ENCODE data around the gene SLC23A2.
"Not testable (repeated sequence)": the region's sequence is repeated elsewhere in the genome, so short reads cannot be mapped to it uniquely, and the experiment has no call there.

SLC23A2 gene

DNA sequence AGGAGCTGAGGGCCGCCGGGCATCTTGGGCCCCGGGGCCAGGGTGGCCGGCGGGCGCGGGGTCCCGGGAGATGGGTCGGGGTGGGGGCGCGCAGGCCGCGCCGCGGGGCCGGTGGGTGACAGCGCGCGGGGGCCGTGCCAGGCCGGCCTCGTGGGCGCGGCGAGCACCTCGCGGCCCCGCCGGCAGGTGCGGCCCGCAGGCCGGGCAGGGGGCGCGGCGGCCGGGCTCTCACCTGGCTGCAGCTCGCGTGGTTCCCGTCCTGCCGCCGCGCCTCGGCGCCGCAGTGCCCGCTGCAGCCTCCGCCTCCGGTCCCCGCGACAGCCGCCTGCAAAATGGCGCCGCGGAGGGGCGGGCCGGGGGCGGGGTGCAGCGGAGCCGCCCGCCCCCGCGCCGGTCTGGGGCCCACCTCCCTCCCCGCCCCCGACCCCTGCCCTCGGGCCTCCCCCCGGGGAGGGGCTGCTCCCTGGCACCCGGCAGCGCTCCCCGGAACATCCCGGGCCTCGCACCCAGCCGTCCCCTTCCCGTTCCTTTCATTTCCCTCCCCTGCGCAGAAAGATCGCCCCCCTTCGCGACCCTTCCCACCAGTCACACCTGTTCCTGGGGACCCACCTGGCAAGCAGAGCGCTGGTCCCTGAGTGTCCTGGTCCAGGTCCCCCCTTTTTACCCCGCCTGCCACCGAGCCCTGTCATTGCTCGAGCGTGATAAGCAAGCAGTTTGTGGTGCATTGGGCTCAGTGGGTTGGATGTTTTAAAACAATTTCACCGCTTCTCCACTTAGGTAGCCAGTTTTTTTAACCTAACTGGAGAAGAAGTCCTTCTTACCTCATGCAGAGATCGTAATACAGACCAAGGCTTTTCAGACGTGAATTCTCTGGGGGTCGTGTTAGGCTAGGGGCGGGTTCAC, at the start of gene SLC23A2:
Gene SLC23A2 (minus strand): TSS at position 337 of the 903 bp plus-strand sequence. CDS start 68,948 bp downstream, outside the sequence.
- DNase-seq (ENCODE audit: low read depth in 2 of 2) = peak; percentile 15 to 44

DNA sequence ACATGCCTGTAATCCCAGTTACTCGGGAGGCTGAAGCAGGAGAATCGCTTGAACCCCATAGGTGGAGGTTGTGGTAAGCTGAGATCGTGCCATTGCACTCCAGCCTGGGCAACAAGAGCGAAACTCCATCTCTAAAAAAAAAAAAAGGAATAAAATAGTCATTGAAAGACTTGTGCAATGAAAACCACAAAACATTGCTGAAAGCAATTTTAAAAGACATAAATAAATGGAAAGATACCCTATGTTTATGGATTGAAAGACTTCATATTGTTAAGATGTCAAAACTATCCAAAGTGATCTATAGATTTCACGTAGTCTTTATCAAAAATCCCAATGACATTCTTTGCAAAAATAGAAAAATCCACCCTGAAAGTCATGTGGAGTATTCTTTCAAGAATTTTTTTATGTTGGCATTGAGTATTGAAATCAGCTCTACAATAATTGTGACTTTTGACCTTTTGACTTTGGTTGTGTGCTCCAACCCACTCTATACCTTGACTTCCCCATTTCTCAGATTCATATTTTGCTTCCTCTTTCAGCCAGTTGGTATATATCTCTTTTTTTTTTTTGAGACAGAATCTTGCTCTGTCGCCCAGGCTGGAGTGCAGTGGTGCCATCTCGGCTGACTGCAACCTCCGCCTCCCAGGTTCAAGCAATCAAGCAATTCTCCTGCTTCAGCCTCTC, 45.5 kb upstream of the SLC23A2 start:
- no peak for DNase-seq (ENCODE audit: low read depth in 2 of 2)

DNA sequence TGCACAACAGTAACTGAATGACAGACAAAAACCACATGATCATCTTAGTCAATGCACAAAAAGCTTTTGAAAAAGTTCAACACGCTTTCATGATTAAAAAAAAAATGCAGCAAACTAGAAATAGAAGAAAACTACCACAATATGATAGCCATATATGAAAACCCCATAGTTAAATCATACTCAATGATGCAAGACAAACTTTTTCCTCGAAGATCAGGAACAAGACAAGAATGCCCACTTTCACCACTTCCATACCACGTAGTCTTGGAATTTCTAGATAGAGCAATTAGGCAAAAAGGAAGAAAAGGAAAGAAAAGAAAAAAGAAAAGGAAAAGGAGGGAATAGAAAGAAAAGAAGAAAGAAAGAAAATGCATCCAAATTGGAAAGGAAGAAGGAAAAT, 44.6 kb upstream of the SLC23A2 start:
- DNase-seq (ENCODE audit: low read depth in 2 of 2) = no peak

DNA sequence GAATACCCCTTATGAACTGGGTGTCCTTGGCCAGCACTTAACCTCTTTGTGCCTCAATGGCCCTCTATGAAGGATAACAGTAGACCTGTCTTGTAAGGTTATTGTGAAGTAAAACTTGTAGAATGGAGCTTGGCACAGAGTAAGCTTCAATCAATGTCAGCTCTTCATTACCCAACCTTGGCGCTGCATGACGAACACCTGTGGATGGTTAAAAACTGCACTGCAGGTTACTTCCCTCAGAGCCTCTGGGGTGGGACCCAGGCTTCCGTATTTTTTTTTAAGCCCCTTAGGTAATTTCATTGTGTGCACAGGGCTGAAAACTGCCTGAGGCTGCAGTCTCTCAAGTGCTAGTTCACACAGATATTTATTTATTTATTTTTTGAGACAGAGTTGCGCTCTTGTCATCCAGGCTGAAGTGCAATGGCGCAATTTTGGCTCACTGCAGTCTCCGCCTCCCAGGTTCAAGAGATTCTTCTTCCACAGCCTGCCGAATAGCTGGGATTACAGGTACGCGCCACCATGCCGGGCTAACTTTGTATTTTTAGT, 42.8 kb upstream of the SLC23A2 start:
- no peak for DNase-seq (ENCODE audit: low read depth in 2 of 2)

DNA sequence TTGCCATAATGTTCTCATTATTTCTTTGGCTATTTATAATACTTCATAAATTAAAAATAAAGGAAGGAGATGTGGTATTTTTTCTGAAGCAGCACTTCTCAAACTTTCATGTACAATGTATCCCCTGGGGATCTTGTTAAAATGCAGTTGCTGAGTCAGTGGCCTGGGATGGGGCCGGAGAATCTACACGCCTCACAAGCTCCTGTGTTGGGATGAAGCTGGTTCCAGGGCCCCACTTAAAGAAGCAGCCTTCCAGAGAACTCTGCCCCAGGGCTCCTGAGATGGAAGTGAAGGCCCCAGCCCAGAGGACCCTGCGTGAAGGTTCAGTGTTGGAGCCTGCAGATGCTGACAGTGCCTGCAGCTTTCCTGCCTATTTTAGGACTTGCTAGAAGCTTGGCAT, 40.1 kb upstream of the SLC23A2 start:
- no peak for DNase-seq (ENCODE audit: low read depth in 2 of 2)

DNA sequence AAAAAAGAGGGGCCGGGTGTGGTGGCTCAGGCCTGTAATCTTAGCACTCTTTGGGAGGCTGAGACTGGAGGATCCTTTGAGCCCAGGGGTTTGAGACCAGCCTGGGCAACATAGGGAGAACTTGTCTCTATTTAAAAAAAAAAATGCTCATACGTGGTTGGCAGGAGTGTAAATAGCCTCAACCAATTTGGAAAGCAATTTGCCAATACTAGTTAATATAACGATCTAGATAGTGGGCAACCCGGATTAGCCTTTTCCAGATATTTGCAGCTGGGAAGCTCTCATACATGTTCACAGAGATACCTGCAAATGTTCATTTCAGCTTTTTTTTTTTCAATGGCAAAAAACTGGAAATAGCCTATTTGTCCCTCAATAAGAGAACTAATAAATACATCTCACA, 39.0 kb upstream of the SLC23A2 start:
- no peak for DNase-seq (ENCODE audit: low read depth in 2 of 2)

DNA sequence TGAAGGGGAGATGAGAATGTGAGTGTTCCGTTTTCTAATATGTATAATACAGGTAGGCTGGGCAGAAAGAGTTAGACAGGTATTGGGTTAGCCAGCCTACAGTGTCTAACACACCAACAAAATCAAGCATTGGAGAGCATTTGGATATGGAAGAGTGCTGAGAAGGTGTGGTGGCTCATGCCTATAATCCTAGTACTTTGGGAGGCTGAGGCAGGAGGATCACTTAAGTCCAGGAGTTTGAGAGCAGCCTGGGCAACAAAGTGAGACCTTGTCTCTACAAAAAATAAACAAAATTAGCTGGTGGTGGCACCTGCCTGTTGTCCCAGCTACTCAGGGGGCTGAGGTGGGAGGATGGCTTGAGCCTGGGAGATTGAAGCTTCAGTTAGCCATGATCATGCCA, 38.6 kb upstream of the SLC23A2 start:
- DNase-seq (ENCODE audit: low read depth in 2 of 2) = no peak

DNA sequence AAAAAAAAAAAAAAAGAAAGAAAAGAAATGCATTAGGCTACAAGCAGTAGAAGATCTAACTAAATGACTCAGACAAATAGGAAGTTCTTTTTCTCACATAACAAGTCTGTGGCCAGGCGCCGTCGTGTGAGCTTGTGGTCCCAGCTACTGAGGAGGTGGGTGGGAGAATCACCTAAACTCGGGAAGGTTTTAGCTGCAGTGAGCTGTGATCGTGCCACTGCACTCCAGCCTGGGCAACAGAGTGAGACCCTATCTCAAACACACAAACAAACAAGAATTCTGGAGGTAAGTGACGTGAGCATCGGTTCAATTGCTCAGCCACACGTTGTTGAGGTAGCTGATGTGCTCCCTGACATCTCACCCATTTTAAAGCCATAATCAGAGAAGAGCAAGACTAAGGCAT, 37.9 kb upstream of the SLC23A2 start:
- DNase-seq (ENCODE audit: low read depth in 2 of 2) = peak; percentile 16 to 54

DNA sequence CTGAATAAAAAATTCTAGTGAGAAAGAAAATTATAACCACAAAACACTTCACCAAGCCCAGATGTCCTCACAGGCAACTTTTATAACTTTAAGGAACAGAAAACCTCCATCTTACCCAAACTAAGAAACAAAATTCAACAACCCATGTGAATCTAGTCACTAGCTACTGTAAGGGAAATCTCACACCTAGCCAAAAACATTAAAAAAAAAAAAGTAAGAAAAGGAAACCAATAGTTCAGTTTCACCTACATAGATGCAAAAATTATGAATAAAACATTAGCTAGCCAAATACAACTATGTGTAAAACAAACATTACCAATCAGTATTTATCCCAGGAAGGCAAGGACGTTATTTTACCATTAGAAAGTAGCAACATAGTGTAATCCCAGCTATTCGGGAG, 35.5 kb upstream of the SLC23A2 start:
- no peak for DNase-seq (ENCODE audit: low read depth in 2 of 2)

DNA sequence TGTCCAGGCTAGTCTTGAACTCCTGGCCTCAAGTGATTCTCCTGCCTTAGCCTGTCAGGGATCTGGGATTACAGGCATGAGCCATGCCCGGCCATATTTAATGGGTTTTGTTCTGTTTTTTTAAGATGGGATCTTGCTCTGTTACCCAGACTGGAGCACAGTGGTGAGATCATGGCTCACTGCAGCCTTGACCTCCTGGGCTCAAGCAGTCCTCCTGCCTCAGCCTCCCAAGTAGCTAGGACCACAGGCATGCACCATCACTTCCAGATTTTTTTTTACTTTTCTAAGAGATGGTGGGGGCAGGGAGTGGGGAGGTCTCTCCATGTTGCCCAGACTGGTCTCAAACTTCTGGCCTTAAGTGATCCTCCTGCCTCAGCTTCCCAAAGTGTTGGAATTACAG, 34.2 kb upstream of the SLC23A2 start:
- DNase-seq (ENCODE audit: low read depth in 2 of 2) = not testable (repeated sequence)

DNA sequence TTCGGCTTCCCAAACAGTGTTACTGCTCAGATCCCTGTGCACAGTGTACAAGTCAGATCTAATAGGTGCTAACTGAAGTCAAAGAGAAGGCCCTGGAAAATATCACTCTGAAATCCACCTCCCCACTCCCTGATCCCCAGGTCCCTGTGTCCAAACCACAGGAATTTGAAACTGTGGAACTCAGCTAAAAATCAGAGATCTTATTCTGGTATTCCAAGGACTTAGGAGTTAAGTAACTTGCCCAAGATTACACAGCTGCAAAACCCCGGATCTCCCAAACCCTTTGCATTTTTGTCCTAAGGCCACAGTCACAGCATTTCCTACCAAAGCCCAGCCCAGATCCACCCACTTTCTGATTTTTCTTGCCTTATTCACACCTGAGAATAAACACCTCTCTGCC, 32.3 kb upstream of the SLC23A2 start:
- DNase-seq (ENCODE audit: low read depth in 2 of 2) = no peak

DNA sequence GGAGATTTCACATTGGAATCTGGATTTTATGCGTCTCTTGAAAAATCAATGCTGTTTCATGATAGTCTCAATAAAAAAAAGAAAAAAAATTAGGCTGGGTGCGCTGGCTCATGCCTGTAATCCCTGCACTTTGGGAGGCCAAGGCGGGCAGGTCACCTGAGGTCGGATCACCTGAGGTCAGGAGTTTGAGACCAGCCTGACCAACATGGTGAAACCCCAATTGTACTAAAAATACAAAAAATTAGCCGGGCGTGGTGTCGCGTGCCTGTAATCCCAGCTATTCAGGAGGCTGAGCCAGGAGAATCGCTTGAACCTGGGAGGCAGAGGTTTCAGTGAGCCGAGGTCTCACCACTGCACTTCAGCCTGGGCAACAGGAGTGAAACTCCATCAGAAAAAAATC, 30.4 kb upstream of the SLC23A2 start:
- DNase-seq (ENCODE audit: low read depth in 2 of 2) = not testable (repeated sequence)

DNA sequence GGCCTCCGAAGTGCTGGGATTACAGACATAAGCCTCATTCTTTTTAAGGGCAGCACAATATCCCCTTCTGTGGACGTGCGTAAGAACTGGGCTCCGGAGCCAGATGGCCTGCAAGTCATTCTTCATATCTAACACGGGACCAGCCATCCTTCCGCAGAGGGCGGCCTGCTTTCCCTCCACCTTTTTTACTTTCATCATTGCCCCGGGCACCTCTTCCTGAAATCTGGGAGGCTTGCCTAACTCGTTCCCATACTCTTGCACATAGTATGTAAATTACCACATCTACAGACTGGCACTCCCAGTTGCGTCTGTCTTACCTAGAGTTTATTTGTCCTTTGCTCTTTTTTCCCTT, 29.9 kb upstream of the SLC23A2 start:
- no peak for DNase-seq (ENCODE audit: low read depth in 2 of 2)

DNA sequence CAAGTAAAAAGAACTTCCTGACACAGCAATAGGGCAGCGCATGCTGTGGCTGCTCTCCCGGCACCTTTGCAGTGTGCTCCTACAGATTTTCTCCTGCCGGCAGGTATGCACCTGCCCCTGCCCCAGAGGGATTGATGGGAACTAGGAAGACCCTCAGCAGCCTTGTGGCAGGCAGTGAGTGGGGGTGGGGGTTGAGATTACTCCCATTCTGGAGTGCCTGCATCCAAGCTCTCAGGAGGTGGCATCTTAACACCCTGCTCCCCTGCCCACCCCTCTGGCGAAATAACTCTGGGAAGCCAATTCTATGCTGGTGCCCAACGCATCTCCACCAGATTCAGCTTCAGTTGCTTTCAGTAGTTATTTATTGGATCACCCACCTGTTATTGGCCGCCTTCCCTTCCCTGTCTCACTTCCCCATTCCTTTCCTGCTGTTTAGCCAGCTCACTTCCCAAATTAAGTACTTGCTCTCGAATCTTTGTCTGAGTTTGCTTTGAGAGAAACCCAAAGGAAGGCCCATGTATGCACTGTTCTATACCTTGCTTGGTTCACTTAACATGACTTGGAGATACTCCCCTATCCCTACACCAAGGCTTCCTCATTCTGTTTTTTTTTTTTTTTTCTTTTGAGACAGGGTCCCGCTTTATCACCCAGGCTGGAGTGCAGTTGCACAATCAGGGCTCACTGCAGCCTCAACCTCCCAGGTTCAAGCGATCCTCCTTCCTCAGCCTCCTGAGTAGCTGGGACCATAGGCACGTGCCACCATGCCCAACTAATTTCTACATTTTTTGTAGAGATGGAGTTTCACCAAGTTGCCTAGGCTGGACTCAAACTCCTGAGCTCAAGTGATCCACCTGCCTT, 29.3 kb upstream of the SLC23A2 start:
- no peak for DNase-seq (ENCODE audit: low read depth in 2 of 2)

DNA sequence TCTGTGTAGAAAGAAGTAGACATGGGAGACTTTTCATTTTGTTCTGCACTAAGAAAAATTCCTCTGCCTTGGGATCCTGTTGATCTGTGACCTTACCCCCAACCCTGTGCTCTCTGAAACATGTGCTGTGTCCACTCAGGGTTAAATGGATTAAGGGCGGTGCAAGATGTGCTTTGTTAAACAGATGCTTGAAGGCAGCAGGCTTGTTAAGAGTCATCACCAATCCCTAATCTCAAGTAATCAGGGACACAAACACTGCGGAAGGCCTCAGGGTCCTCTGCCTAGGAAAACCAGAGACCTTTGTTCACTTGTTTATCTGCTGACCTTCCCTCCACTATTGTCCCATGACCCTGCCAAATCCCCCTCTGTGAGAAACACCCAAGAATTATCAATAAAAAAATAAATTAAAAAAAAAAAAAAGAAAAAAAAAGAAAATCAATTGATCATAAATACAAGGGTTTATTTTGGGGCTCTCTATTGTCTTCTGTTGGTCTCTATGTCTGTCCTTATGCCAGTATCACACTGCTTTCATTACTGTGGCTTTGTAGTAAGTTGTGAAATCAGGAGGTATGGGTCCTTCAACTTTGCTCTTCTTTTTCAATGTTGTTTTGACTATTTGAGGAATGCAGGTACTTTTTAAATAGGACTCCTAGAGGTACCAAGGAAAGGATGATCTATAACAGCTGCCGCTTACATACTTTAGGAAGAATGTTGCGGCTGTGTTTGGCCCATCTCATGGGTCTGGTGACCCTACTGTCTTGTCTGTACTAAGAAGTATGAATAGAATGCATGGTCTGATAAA, 27.1 kb upstream of the SLC23A2 start:
- not testable (repeated sequence) for DNase-seq (ENCODE audit: low read depth in 2 of 2)

DNA sequence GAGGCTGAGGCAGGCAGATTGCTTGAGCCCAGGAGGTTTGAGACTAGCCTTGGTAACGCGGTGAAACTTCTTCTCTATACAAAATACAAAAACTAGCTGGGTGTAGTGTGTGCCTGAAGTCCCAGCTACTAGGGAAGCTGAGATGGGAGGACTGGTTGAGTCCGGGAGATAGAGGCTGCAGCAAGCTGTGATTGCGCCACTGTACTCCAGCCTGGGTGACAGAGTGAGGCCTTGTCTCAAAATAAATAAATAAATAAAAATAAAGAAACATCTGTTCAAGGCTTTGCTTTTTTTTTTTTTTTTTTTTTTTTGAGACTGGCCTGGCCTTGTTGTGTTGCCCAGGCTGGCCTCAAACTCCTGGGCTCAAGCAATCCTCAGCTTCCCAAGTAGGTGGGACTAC, 23.7 kb upstream of the SLC23A2 start:
- DNase-seq (ENCODE audit: low read depth in 2 of 2) = no peak

DNA sequence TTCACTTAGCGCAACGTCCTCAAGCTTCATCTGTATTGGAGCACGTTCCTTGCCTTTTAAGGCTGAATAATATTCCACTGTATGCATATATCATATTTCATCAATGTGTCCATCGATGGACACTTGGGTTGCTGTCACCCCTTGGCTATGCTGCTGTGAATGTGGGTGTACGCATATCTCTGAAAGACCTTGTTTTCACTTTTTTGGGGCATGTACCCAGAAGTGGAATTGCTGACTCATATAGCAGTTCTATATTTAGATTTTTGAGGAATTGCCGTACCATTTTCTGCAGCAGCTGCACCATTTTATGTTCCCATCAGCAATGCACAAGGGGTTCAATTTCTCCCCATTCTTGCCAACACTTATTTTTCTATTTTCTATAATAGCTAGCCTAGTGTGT, 22.8 kb upstream of the SLC23A2 start:
- no peak for DNase-seq (ENCODE audit: low read depth in 2 of 2)

DNA sequence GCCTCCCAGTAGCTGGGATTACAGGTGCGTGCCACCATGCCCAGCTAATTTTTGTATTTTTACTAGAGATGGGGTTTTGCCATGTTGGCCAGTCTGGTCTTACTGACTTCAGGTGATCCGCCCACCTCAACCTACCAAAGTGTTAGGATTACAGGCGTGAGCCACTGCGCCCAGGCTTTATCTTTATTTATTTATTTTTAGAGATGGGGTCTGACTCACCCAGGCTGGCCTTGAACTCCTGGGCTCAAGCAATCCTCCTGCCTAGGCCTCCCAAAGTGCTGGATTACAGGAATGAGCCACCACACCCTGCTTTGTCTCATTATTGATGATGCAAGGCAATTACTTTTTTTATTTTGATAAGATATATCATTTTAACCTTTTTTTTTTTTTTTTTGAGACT, 21.9 kb upstream of the SLC23A2 start:
- not testable (repeated sequence) for DNase-seq (ENCODE audit: low read depth in 2 of 2)

DNA sequence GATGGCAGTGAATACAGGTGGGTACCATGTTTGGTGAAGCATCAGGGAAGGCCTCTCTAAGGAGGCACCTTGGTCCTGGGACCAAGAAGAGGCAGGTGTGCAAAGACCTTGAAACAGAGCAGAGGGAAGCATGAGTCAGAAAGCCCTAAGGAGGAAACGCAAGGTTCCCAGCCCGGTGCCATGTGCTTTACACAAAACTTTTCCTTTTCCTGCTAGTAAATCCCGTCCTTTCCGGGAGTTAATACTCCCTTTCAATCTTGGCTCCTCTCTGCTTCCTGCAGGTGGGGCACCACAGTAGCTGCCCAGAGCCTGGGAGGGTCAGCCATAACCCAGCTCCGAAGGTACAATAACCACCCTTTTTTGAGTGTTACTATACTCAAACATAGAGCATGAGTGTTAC, 19.4 kb upstream of the SLC23A2 start:
- no peak for DNase-seq (ENCODE audit: low read depth in 2 of 2)

DNA sequence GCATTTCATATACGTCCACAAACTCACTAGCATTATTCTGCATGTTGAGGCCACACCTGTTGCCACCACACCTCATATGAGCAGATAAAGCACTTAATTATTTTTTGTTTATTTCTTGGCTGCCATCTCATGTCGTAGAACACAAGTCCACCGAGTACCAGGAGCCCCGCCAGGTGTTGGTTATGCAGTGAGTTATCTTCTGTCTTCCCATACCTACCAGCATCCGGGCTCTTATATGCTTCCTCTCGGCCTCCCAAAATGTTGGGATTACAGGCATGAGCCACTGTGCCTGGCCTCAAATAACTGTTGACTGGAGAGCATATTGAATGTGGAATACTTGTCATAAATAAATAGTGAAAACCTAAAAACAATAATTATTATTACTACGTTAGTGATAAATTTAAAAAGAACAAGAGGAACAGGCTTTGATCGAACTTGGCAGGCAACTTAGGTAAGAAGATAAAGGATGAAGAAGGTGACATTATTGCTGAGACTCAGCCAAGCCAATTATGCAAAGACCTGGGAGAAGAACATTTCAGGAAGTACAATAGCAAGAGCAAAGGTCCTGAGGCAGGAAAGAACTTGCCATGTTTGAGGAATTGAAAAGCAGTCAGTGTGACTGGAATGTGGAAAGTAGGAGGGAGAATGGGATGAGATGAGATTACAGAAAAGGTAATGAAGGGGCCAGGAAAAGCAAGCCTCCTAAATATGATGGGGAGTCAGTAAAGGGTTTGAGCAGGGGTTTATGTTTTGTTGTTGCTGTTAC, 12.6 kb upstream of the SLC23A2 start:
- no peak for DNase-seq (ENCODE audit: low read depth in 2 of 2)
